Breast epithelium (tissue), 4 donors: ENCODE data around the gene DIS3L2. TPM values are rescaled to one million over a fixed set of nuclear protein-coding genes. Genes with fewer than 3 reads are reported as not detected.

Experiments used
- DNase-seq, 2 donors: peaks; one replicate each; pipeline ENCODE4 v3.0.0-alpha.2; 2019; ENCODE audit warnings: low spot score in 2 of 2
- H3K27ac ChIP-seq, 2 donors: fragments of 200-600 bp; sonication (generic) in 1 of 2; one replicate each; pipeline ENCODE4 v1.5.1; 2016 to 2019; ENCODE audit warnings: mild to moderate bottlenecking in 1 of 2
- H3K27me3 ChIP-seq, 2 donors: fragments of 200-600 bp; sonication (generic) in 1 of 2; one replicate each; pipeline versions ENCODE4 v1.5.1 to v1.6.0; 2017 to 2019; ENCODE audit warnings: control low read depth in 1 of 2, mild to moderate bottlenecking in 1 of 2
- H3K36me3 ChIP-seq: fragments of 200-600 bp; one replicate; pipeline ENCODE4 v1.5.1; 2019
- H3K4me1 ChIP-seq, 2 donors: fragments of 200-600 bp; sonication (generic); one replicate each; pipeline ENCODE4 v1.5.1; 2016 to 2019; ENCODE audit warnings: control low read depth in 1 of 2
- H3K4me3 ChIP-seq, 3 donors: fragments of 200-600 bp; sonication (generic); 1 replicate in 2 of 3; 2 replicates in 1 of 3; pipeline ENCODE4 v1.5.1; 2016 to 2019; ENCODE audit warnings: mild to moderate bottlenecking in 3 of 3, moderate library complexity in 2 of 3
- H3K9me3 ChIP-seq, 2 donors: fragments of 200-600 bp; sonication (generic) in 1 of 2; one replicate each; pipeline ENCODE4 v1.5.1; 2016 to 2019; ENCODE audit warnings: control low read depth in 1 of 2
- CTCF ChIP-seq, 3 donors: fragments of 450-650 bp; IDR thresholded peaks; one replicate each; pipeline ENCODE4 v1.5.1; 2016 to 2017; ENCODE audit warnings: antibody characterized with exemption in 3 of 3, mild to moderate bottlenecking in 3 of 3, moderate library complexity in 3 of 3
- POLR2A ChIP-seq: fragments of 450-650 bp; IDR thresholded peaks from one replicate; pipeline ENCODE4 v1.6.1; 2016; ENCODE audit warnings: antibody characterized with exemption, mild to moderate bottlenecking, moderate library complexity
- POLR2AphosphoS5 ChIP-seq, 3 donors: sonication (generic); formaldehyde crosslinking; IDR thresholded peaks; one replicate each; pipeline ENCODE4 v1.6.1; 2017; ENCODE audit warnings: antibody characterized with exemption in 3 of 3
- intact Hi-C: fragments of 100-400 bp; cut with DNase I; formaldehyde crosslinking; loops from one replicate; pipeline ENCODE4 v1.15.1; 2023; ENCODE audit warnings: low total_unique reads
- total RNA-seq, 3 donors: library from RNA; depleted of rRNA; stranded (reverse); fragments of >200 nt; gene quantifications; one replicate each; pipeline ENCODE4 v1.1.0, GENCODE V29; 2016

Gene DIS3L2
- total RNA-seq, 3 donors from 2014 or later: 19.2 to 38.9 (median 33.4) TPM

- H3K27me3 ChIP-seq: no peaks in the 10 kb centered on the region
- no peak for DNase-seq
- no peak overlapping the region for H3K27ac ChIP-seq
- intact Hi-C loops: no loop called here
- TF ChIP-seq POLR2A (no peak), POLR2AphosphoS5 (IDR thresholded peaks at IDR 0.05) (no peak), CTCF (IDR thresholded peaks at IDR 0.05) (no peak)
- no peaks in the 10 kb centered on the region for H3K36me3 ChIP-seq
- H3K4me1 ChIP-seq: peaks cover 0 to 3% of the 10 kb centered on the region in 2 donors
- no peak overlapping the region for H3K4me3 ChIP-seq
- no peaks in the 10 kb centered on the region for H3K9me3 ChIP-seq
Measured at GRCh38 chr2:232231554-232231953, 270.0 kb downstream of the DIS3L2 start.

GRCh38 chr2:232232915-232233314 lies 271.4 kb downstream of the DIS3L2 start:
- Histone ChIP-seq H3K4me3 (no peak overlapping the region), H3K27me3 (no peaks in the 10 kb centered on the region), H3K27ac (no peak overlapping the region), H3K4me1 (peaks cover 0 to 3% of the 10 kb centered on the region in 2 donors), H3K9me3 (no peaks in the 10 kb centered on the region), H3K36me3 (no peaks in the 10 kb centered on the region)
- intact Hi-C loops: no loop called here
- no peak for TF ChIP-seq POLR2AphosphoS5 (IDR thresholded peaks at IDR 0.05)
- DNase-seq: no peak

- no peak for DNase-seq
- no peaks in the 10 kb centered on the region for H3K36me3 ChIP-seq
- no peaks in the 10 kb centered on the region for H3K27me3 ChIP-seq
- no peak overlapping the region for H3K27ac ChIP-seq
- H3K4me3 ChIP-seq: no peak overlapping the region
- no peaks in the 10 kb centered on the region for H3K9me3 ChIP-seq
- no peaks in the 10 kb centered on the region for H3K4me1 ChIP-seq
- intact Hi-C loops: no loop called here
- TF ChIP-seq POLR2AphosphoS5 (IDR thresholded peaks at IDR 0.05): no peak
- no peak for TF ChIP-seq CTCF (IDR thresholded peaks at IDR 0.05)
- no peak for TF ChIP-seq POLR2A
Measured at GRCh38 chr2:232234922-232235615, 273.6 kb downstream of the DIS3L2 start.

GRCh38 chr2:232235716-232236115 lies 274.2 kb downstream of the DIS3L2 start:
- Histone ChIP-seq H3K4me1 (no peaks in the 10 kb centered on the region), H3K27ac (no peak overlapping the region), H3K9me3 (no peaks in the 10 kb centered on the region), H3K27me3 (no peaks in the 10 kb centered on the region), H3K4me3 (no peak overlapping the region), H3K36me3 (no peaks in the 10 kb centered on the region)
- DNase-seq: no peak
- intact Hi-C loops: no loop called here
- TF ChIP-seq POLR2A (no peak), POLR2AphosphoS5 (IDR thresholded peaks at IDR 0.05) (no peak), CTCF (IDR thresholded peaks at IDR 0.05) (no peak)

GRCh38 chr2:232236200-232236599 lies 274.7 kb downstream of the DIS3L2 start:
- Histone ChIP-seq H3K4me3 (no peak overlapping the region), H3K9me3 (no peaks in the 10 kb centered on the region), H3K27ac (no peak overlapping the region), H3K4me1 (no peaks in the 10 kb centered on the region), H3K36me3 (no peaks in the 10 kb centered on the region), H3K27me3 (no peaks in the 10 kb centered on the region)
- no peak for DNase-seq
- intact Hi-C loops: no loop called here
- TF ChIP-seq POLR2AphosphoS5 (IDR thresholded peaks at IDR 0.05): no peak
- TF ChIP-seq POLR2A: no peak
- TF ChIP-seq CTCF (IDR thresholded peaks at IDR 0.05): no peak
